ENCODE data around the gene TFDP1.

The TFDP1 gene

DNA sequence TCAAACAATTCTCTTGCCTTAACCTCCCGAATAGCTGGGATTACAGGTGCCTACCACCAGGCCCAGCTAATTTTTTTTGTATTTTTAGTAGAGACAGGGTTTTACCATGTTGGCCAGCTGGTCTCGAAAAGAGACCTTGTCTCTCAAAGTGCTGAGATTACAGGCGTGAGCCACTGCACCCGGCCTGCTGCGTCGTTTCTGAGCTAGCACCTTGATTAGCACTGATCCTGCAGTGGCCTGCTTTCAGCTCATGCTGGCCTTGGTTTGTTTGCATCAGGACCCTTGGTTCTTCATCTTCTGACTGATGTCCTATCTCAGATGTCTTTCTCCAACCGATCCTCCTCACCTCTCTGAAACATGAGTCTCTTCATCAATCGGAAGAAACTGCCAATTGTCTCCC, 4.9 kb upstream of the TFDP1 start:
- TF ChIP-seq SPI1 (IDR thresholded peaks at IDR 0.05; ENCODE audit: borderline replicate concordance, low read depth), result no peak
- TF ChIP-seq POLR2AphosphoS5 (IDR thresholded peaks at IDR 0.05; ENCODE audit: low read depth), result no peak
- TF ChIP-seq, protein P1, sequence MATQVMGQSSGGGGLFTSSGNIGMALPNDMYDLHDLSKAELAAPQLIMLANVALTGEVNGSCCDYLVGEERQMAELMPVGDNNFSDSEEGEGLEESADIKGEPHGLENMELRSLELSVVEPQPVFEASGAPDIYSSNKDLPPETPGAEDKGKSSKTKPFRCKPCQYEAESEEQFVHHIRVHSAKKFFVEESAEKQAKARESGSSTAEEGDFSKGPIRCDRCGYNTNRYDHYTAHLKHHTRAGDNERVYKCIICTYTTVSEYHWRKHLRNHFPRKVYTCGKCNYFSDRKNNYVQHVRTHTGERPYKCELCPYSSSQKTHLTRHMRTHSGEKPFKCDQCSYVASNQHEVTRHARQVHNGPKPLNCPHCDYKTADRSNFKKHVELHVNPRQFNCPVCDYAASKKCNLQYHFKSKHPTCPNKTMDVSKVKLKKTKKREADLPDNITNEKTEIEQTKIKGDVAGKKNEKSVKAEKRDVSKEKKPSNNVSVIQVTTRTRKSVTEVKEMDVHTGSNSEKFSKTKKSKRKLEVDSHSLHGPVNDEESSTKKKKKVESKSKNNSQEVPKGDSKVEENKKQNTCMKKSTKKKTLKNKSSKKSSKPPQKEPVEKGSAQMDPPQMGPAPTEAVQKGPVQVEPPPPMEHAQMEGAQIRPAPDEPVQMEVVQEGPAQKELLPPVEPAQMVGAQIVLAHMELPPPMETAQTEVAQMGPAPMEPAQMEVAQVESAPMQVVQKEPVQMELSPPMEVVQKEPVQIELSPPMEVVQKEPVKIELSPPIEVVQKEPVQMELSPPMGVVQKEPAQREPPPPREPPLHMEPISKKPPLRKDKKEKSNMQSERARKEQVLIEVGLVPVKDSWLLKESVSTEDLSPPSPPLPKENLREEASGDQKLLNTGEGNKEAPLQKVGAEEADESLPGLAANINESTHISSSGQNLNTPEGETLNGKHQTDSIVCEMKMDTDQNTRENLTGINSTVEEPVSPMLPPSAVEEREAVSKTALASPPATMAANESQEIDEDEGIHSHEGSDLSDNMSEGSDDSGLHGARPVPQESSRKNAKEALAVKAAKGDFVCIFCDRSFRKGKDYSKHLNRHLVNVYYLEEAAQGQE (IDR thresholded peaks at IDR 0.05; ENCODE audit: insufficient replicate concordance, low read depth), result no peak
- TF ChIP-seq GABPA (IDR thresholded peaks at IDR 0.05; ENCODE audit: low read depth), result no peak
- TF ChIP-seq, protein P2, sequence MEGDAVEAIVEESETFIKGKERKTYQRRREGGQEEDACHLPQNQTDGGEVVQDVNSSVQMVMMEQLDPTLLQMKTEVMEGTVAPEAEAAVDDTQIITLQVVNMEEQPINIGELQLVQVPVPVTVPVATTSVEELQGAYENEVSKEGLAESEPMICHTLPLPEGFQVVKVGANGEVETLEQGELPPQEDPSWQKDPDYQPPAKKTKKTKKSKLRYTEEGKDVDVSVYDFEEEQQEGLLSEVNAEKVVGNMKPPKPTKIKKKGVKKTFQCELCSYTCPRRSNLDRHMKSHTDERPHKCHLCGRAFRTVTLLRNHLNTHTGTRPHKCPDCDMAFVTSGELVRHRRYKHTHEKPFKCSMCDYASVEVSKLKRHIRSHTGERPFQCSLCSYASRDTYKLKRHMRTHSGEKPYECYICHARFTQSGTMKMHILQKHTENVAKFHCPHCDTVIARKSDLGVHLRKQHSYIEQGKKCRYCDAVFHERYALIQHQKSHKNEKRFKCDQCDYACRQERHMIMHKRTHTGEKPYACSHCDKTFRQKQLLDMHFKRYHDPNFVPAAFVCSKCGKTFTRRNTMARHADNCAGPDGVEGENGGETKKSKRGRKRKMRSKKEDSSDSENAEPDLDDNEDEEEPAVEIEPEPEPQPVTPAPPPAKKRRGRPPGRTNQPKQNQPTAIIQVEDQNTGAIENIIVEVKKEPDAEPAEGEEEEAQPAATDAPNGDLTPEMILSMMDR (IDR thresholded peaks at IDR 0.05; ENCODE audit: insufficient read depth, low read length), result no peak
- Histone ChIP-seq H3K27ac (replicated peaks) (no peak overlapping the region), H3K4me3 (replicated peaks; ENCODE audit: insufficient read depth, low read length) (no peak overlapping the region), H3K27me3 (ENCODE audit: insufficient read depth, poor library complexity, severe bottlenecking) (no peaks in the 10 kb centered on the region)
- DNase-seq (ENCODE audit: low read depth in 1 of 2, low spot score in 1 of 2), result no peak

DNA sequence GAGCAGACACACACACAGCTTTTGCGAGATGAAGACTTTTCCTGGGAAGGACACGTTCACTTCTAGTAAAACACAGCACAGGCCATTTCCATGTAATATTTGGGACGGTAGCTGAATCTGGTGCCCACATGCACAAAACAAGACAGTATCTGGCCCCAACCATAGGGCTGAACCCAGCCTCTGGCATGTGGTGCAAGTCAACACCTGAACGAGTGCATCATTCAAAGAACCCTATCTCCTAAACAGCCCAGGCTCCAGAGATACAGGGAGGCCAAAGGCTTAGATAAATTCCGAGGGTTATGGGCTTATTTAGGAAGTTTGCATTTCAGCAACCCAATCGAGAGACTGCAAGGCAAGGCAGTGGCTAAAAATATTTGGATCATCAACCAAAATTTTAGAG, 2.7 kb upstream of the TFDP1 start:
- no peak overlapping the region for H3K4me3 ChIP-seq (replicated peaks; ENCODE audit: insufficient read depth, low read length)
- no peak for DNase-seq (ENCODE audit: low read depth in 1 of 2, low spot score in 1 of 2)
- TF ChIP-seq POLR2AphosphoS5 (IDR thresholded peaks at IDR 0.05; ENCODE audit: low read depth) (no peak), GABPA (IDR thresholded peaks at IDR 0.05; ENCODE audit: low read depth) (no peak), SPI1 (IDR thresholded peaks at IDR 0.05; ENCODE audit: borderline replicate concordance, low read depth) (no peak)
- TF ChIP-seq, protein P2 (IDR thresholded peaks at IDR 0.05; ENCODE audit: insufficient read depth, low read length), result no peak
- TF ChIP-seq, protein P1 (IDR thresholded peaks at IDR 0.05; ENCODE audit: insufficient replicate concordance, low read depth), result no peak
- no peak overlapping the region for H3K27ac ChIP-seq (replicated peaks)
- H3K27me3 ChIP-seq (ENCODE audit: insufficient read depth, poor library complexity, severe bottlenecking), result no peaks in the 10 kb centered on the region

DNA sequence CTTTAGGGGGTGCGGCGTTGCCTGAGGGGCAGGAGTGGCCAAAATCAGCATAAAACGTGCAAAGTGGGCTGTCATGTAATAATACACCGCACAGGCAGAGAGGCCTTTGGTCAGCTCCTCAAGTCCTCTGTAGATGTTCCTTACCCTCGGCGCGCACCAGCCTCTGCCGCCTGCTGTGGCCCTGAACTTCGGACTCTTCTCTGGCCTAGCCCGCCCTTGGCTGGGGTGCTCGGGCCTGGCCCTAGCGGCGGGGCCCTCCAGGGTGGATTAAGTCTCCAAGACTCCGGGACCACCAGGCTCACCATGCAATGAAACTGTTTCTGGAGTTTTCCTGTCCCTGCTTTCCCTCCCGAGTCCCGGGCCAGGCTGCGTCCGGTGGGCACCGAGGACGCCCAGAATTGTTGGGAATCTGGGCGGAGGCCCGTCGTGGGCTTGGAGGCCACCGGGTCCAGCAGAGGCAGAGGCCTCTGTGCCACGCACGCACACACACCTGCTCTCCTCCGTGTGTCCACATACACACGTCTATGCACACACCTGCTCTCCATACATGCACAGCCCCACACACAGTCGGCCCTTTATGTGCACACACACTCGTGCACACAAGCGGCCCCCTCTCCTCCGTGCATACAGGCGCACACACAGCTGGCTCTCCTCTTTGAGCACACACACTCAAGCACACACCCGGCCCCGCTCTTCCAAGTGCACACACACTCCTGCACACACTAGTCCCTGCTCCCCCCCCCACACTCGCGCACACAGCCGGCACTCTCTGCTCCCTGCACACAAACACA, 1.5 kb upstream of the TFDP1 start:
- Histone ChIP-seq H3K27ac (replicated peaks) (no peak overlapping the region), H3K27me3 (ENCODE audit: insufficient read depth, poor library complexity, severe bottlenecking) (no peaks in the 10 kb centered on the region), H3K4me3 (replicated peaks; ENCODE audit: insufficient read depth, low read length) (0 out of 2 replicates have a peak overlapping the region, but pooled peaks have one; percentile 0)
- DNase-seq (ENCODE audit: low read depth in 1 of 2, low spot score in 1 of 2), result no peak
- TF ChIP-seq POLR2AphosphoS5 (IDR thresholded peaks at IDR 0.05; ENCODE audit: low read depth) (no peak; the same call in 1 of the 2 replicates), SPI1 (IDR thresholded peaks at IDR 0.05; ENCODE audit: borderline replicate concordance, low read depth) (no peak), GABPA (IDR thresholded peaks at IDR 0.05; ENCODE audit: low read depth) (no peak)
- TF ChIP-seq, protein P1 (IDR thresholded peaks at IDR 0.05; ENCODE audit: insufficient replicate concordance, low read depth), result no peak
- TF ChIP-seq, protein P2 (IDR thresholded peaks at IDR 0.05; ENCODE audit: insufficient read depth, low read length), result no peak

All from HL-60 (cell line).